Measurements from ENCODE around the gene RAB4A.

Gene RAB4A

GRCh38 chr1:229295745-229296144 lies 24.8 kb downstream of the RAB4A start:
- TF ChIP-seq CTCF (IDR thresholded peaks at IDR 0.05; ENCODE audit: low read depth, low read length) = no peak
- DNase-seq (ENCODE audit: low read depth in 2 of 2) = no peak
- no peak overlapping the region for H3K4me3 ChIP-seq (replicated peaks in 1 of 2; ENCODE audit: low read depth in 2 of 2, low read length in 2 of 2)

GRCh38 chr1:229296541-229296941 lies 25.6 kb downstream of the RAB4A start:
- peak; percentile 41 to 77 for DNase-seq (ENCODE audit: low read depth in 2 of 2)
- no peak for TF ChIP-seq CTCF (IDR thresholded peaks at IDR 0.05; ENCODE audit: low read depth, low read length)

GRCh38 chr1:229297746-229298145 lies 26.8 kb downstream of the RAB4A start:
- no peak overlapping the region for H3K4me3 ChIP-seq (replicated peaks in 1 of 2; ENCODE audit: low read depth in 2 of 2, low read length in 2 of 2)
- no peak for DNase-seq (ENCODE audit: low read depth in 2 of 2)
- no peak for TF ChIP-seq CTCF (IDR thresholded peaks at IDR 0.05; ENCODE audit: low read depth, low read length)

More at GRCh38 chr1:229296541-229296941, 25.6 kb downstream of the RAB4A start:
- H3K4me3 ChIP-seq (replicated peaks in 1 of 2; ENCODE audit: low read depth in 2 of 2, low read length in 2 of 2) = no peak overlapping the region

- TF ChIP-seq CTCF (IDR thresholded peaks at IDR 0.05; ENCODE audit: low read depth, low read length) = no peak
- no peak for DNase-seq (ENCODE audit: low read depth in 2 of 2)
- H3K4me3 ChIP-seq (replicated peaks in 1 of 2; ENCODE audit: low read depth in 2 of 2, low read length in 2 of 2) = no peak overlapping the region
These were observed 27.5 kb downstream of the RAB4A start for GRCh38 chr1:229298420-229298819.

- no peak for DNase-seq (ENCODE audit: low read depth in 2 of 2)
- no peak overlapping the region for H3K4me3 ChIP-seq (replicated peaks in 1 of 2; ENCODE audit: low read depth in 2 of 2, low read length in 2 of 2)
- no peak for TF ChIP-seq CTCF (IDR thresholded peaks at IDR 0.05; ENCODE audit: low read depth, low read length)
These were observed 28.1 kb downstream of the RAB4A start for GRCh38 chr1:229298887-229299503.

GRCh38 chr1:229300099-229300757 lies 29.3 kb downstream of the RAB4A start:
- no peak overlapping the region for H3K4me3 ChIP-seq (replicated peaks in 1 of 2; ENCODE audit: low read depth in 2 of 2, low read length in 2 of 2)
- no peak for TF ChIP-seq CTCF (IDR thresholded peaks at IDR 0.05; ENCODE audit: low read depth, low read length)
- no peak for DNase-seq (ENCODE audit: low read depth in 2 of 2)
